Heart right ventricle (tissue), 16 donors: ENCODE data around the gene ZFR2. TPM values are rescaled to one million over a fixed set of nuclear protein-coding genes. Genes with fewer than 3 reads are reported as not detected.

ENCODE experiments used
- ATAC-seq, 8 donors: fragments of 200-7000 bp; cut with Tn5 transposase; one replicate each; pipeline ENCODE4 v1.9.1; 2020; ENCODE audit warnings: mild to moderate bottlenecking in 8 of 8, moderate library complexity in 8 of 8, moderate number of reproducible peaks in 1 of 8
- DNase-seq, 2 donors: peaks; one replicate each; pipeline ENCODE4 v3.0.0-alpha.2; 2020
- H3K27ac ChIP-seq, 10 donors: fragments of 200-600 bp; sonication (generic) in 2 of 10; one replicate each; pipeline versions ENCODE4 v1.5.0 to v1.8.0; 2020 to 2022; ENCODE audit warnings: mild to moderate bottlenecking in 3 of 10
- H3K27me3 ChIP-seq, 7 donors: fragments of 200-600 bp; one replicate each; pipeline ENCODE4 v1.8.0; 2021 to 2022; ENCODE audit warnings: mild to moderate bottlenecking in 2 of 7
- H3K36me3 ChIP-seq, 9 donors: fragments of 200-600 bp; sonication (generic) in 1 of 9; one replicate each; pipeline versions ENCODE4 v1.5.0 to v1.8.0; 2020 to 2022; ENCODE audit warnings: mild to moderate bottlenecking in 2 of 9
- H3K4me1 ChIP-seq, 9 donors: fragments of 200-600 bp; sonication (generic) in 1 of 9; one replicate each; pipeline versions ENCODE4 v1.5.0 to v1.8.0; 2020 to 2022; ENCODE audit warnings: mild to moderate bottlenecking in 4 of 9
- H3K4me3 ChIP-seq, 10 donors: fragments of 200-600 bp; sonication (generic) in 2 of 10; one replicate each; pipeline versions ENCODE4 v1.5.0 to v1.8.0; 2020 to 2022; ENCODE audit warnings: mild to moderate bottlenecking in 7 of 10, moderate library complexity in 2 of 10
- H3K9me3 ChIP-seq, 11 donors: fragments of 200-600 bp in 10 of 11; sonication (generic) in 2 of 11; one replicate each; pipeline versions ENCODE4 v1.5.0 to v1.8.0; 2013 to 2022; ENCODE audit warnings: mild to moderate bottlenecking in 2 of 11, control low read depth in 1 of 11, moderate library complexity in 1 of 11
- CTCF ChIP-seq, 9 donors: fragments of 200-600 bp; sonication (generic) in 2 of 9; IDR thresholded peaks; one replicate each; pipeline versions ENCODE4 v1.5.0 to v1.8.0; 2021 to 2022; ENCODE audit warnings: antibody characterized with exemption in 9 of 9, mild to moderate bottlenecking in 5 of 9, moderate library complexity in 1 of 9
- whole genome bisulfite sequencing, 2 donors: extraction: QIAGEN DNeasy Blood & Tissue Kit; methylation state at CpG; one replicate each; pipeline ENCODE4 v1.1.7; 2013; ENCODE audit warnings: inconsistent platforms in 1 of 2; 5-methylcytosine and 5-hydroxymethylcytosine counted together
- intact Hi-C, 10 donors: fragments of 100-400 bp; cut with DNase I; formaldehyde crosslinking; loops; one replicate each; pipeline versions ENCODE4 v1.11.1 to v1.14.2; 2022
- polyA plus RNA-seq, 2 donors: library from polyadenylated mRNA; stranded (reverse); fragments of 200-250 nt; gene quantifications; one replicate each; pipeline ENCODE4 v1.2.3, GENCODE V29; 2013
- total RNA-seq, 10 donors: library from RNA; stranded (reverse); fragmentation: NEBNext Ultra II Directional in 3 of 10; extraction: Animal tissue kit (Norgen Biotek cat#: 25700) in 3 of 10; gene quantifications; one replicate each; pipeline versions ENCODE4 v1.2.1 to v1.2.4, GENCODE V29; 2021 to 2023
- donor health status: Arrhythmogenic right ventricular cardiomyopathy.
- donor health status: ischemic (EF 13 %, LVEDD 7.1; RV severe dilation, severe dysfunction).
- donor health status: healthy with polysubstance abuse.
- donor health status: DM: no; HTN: yes; CAD: no.
- donor health status: DM: no; HTN: no; CAD: no.
- donor health status: ischemic (EF 25% LVEDD 6.9; RV normal size, moderate dysfunction).
- donor health status: ischemic (EF 25% LVEDD 5.7; RV mildly dilated, moderate dysfunction).
- donor health status: healthy.
- donor health status: DM: yes; HTN: yes; CAD: no.
- donor health status: Ischemic cardiomyopathy.
- donor health status: ischemic (EF 35%, LVEDD 5.7; RV mildly dilated, moderate dysfunction).
- donor health status: nonischemic (EF 11% LVEDD 7.7; RV severe dilation, severe dysfunction).
- donor health status: DM: yes; HTN: yes; CAD: no.
- donor health status: PGD.
- donor health status: ischemic (EF 29% LVEDD 5.4; RV normal size, mild dysfunction).
- donor health status: nonischemic (EF 23%, LVEDD 6.1; RV moderate dilation, normal function).

ZFR2 gene
- total and polyA plus RNA-seq, 12 donors: 0.04 to 0.29 TPM; not detected in 10

DNA sequence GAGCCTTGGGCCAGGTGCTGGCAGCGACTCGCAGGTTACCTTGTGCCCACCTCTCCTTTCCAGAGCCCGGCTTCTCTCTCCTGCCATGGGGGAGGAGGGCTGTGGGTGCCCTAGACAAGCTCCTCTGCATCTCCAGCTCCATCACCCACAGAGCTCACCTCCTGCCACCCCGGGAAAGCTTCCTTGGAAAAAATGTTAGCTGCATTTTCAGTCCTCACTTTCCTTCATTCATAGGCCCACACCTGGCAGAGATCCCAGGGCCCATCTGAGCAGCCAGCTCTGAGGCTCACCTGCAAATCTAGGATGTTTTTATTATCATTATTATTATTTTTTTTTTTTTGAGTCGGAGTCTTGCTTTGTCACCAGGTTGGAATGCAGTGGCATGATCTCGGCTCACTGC lies 36.8 kb downstream of the ZFR2 start:
- DNase-seq: no peak
- no peak for ATAC-seq
- H3K27ac ChIP-seq: no peak overlapping the region
- H3K9me3 ChIP-seq: no peaks in the 10 kb centered on the region
- intact Hi-C loops: no loop called here
- no peak for TF ChIP-seq CTCF (IDR thresholded peaks at IDR 0.05)
- H3K27me3 ChIP-seq: peaks cover 4 to 54% (median 34%) of the 10 kb centered on the region in 7 donors
- H3K36me3 ChIP-seq: no peaks in the 10 kb centered on the region
- no peak overlapping the region for H3K4me3 ChIP-seq
- 91% methylated on average over 6 of the region's 6 CpGs for WGBS, 2 donors
- peaks cover 0 to 8% (median 0%) of the 10 kb centered on the region in 9 donors for H3K4me1 ChIP-seq

- peaks cover 4 to 54% (median 34%) of the 10 kb centered on the region in 7 donors for H3K27me3 ChIP-seq
- intact Hi-C loops: no loop called here
- no peak for DNase-seq
- WGBS, 2 donors: 64 to 67% methylated on average over 19 of the region's 19 CpGs
- no peaks in the 10 kb centered on the region for H3K36me3 ChIP-seq
- peak in 1 of 8 donors; percentile 24 for ATAC-seq
- no peak overlapping the region for H3K27ac ChIP-seq
- H3K4me3 ChIP-seq: no peak overlapping the region
- no peak for TF ChIP-seq CTCF (IDR thresholded peaks at IDR 0.05)
- peaks cover 0 to 8% (median 0%) of the 10 kb centered on the region in 9 donors for H3K4me1 ChIP-seq
- no peaks in the 10 kb centered on the region for H3K9me3 ChIP-seq
Observed at GRCh38 chr19:3831601-3832000, 37.2 kb downstream of the ZFR2 start.

DNA sequence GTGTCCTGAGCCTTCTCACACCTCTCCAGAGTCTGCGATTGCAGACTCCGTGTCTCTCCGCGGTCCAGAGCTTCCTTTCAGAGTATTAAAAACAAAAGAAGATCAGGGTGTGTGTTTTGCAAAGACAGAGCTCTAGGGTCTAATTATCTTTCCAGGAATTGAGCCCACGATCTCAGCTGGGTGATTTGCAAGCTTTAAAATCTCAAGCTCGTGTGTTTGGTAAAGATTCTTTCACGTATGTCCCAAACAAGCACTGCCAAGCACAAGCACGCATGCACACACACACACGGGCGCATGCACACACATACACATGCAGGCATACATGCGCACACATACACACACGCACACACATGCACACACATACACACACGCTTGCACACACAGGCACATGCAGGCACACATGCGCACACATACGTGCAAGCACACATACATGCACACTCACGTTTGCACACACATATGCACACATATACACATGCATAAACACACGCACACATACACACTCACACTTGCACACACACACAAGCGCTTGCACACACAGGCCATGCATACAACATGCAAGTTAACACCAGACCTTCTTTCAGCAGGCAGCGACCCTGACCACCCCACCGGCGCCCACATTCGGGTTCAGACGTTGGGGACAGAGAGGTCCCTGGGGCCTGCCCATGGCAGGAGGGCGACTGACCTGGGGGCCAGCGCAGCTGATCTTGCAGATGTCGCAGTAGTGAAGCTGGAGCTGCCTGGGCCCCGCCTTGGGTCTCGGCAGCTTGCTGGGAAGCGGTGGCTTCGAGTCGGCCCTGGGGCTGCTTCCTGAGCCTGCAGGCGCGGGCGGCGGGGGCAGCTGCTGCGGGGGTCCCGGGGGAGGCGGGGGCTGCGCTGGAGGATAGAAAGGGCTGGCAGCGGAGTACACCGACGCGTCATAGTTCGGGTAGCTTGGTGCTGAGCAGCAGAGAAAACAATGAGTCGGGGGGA lies 37.9 kb downstream of the ZFR2 start:
- ATAC-seq (no peak), DNase-seq (no peak)
- Histone ChIP-seq H3K9me3 (no peaks in the 10 kb centered on the region), H3K4me3 (no peak overlapping the region), H3K27me3 (peaks cover 4 to 54% (median 34%) of the 10 kb centered on the region in 7 donors), H3K4me1 (peaks cover 0 to 8% (median 0%) of the 10 kb centered on the region in 9 donors), H3K27ac (no peak overlapping the region), H3K36me3 (no peaks in the 10 kb centered on the region)
- 45 to 55% methylated on average over 43 to 45 of the region's 45 CpGs for WGBS, 2 donors
- no peak for TF ChIP-seq CTCF (IDR thresholded peaks at IDR 0.05)
- intact Hi-C loops: no loop called here

GRCh38 chr19:3827306-3827705 lies 41.5 kb downstream of the ZFR2 start:
- no peak for DNase-seq
- H3K36me3 ChIP-seq: no peaks in the 10 kb centered on the region
- H3K27me3 ChIP-seq: peaks cover 4 to 41% (median 23%) of the 10 kb centered on the region in 7 donors
- no peaks in the 10 kb centered on the region for H3K9me3 ChIP-seq
- TF ChIP-seq CTCF (IDR thresholded peaks at IDR 0.05): no peak
- 94 to 95% methylated on average over 22 to 26 of the region's 26 CpGs for WGBS, 2 donors
- peaks cover 0 to 8% (median 0%) of the 10 kb centered on the region in 9 donors for H3K4me1 ChIP-seq
- intact Hi-C loops: loop anchor here in 4 of 10 donors (10.0 kb wide), 2 partner anchors 63 to 163 kb away; partner anchors contain the start of genes APBA3 (in 2 of the 4) and MRPL54 (in 2 of the 4)
- no peak for ATAC-seq
- no peak overlapping the region for H3K4me3 ChIP-seq
- H3K27ac ChIP-seq: no peak overlapping the region
